WTC11 (cell line): ENCODE measurements around the gene MAP9. TPM values are rescaled to one million over a fixed set of nuclear protein-coding genes. Genes with fewer than 3 reads are reported as not detected.

Experiments used
- ATAC-seq: fragments of 200-7000 bp; cut with Tn5 transposase; 2 replicates; pipeline ENCODE4 v1.10.0; 2021; ENCODE audit warnings: mild to moderate bottlenecking, moderate library complexity
- CTCF ChIA-PET: fragments of 300-600 bp; sonication (Branson Sonifier 250); formaldehyde crosslinking; loops from one replicate; lab custom pipeline; 2021; ENCODE audit warnings: antibody characterized with exemption; lab: Charles Lee
- POLR2A ChIA-PET: fragments of 350-600 bp; sonication (Branson Sonifier 250); formaldehyde crosslinking; loops from one replicate; lab custom pipeline; 2021; ENCODE audit warnings: antibody characterized with exemption; lab: Charles Lee
- DNase-seq: peaks from one replicate; pipeline ENCODE4 v3.0.0; 2021; ENCODE audit warnings: low spot score
- H3K27ac Mint-ChIP-seq: 2 replicates; pipeline ENCODE4 v1.8.0; 2021; ENCODE audit warnings: mixed read lengths
- H3K27me3 Mint-ChIP-seq: 2 replicates; pipeline ENCODE4 v1.8.0; 2021; ENCODE audit warnings: low read depth, mild to moderate bottlenecking, moderate library complexity, mixed read lengths
- H3K36me3 Mint-ChIP-seq: 2 replicates; pipeline ENCODE4 v1.8.0; 2021; ENCODE audit warnings: mixed read lengths
- H3K4me1 Mint-ChIP-seq: 2 replicates; pipeline ENCODE4 v1.8.0; 2022; ENCODE audit warnings: mixed read lengths
- H3K4me3 Mint-ChIP-seq: 2 replicates; pipeline ENCODE4 v1.8.0; 2021; ENCODE audit warnings: mild to moderate bottlenecking, moderate library complexity, mixed read lengths
- H3K9me3 Mint-ChIP-seq: 2 replicates; pipeline ENCODE4 v1.8.0; 2021; ENCODE audit warnings: mixed read lengths
- FOXP1 ChIP-seq: sonication (generic); formaldehyde crosslinking; IDR thresholded peaks from 2 replicates; pipeline ENCODE4 v1.8.0; 2022; ENCODE audit warnings: missing genetic modification reagents, mild to moderate bottlenecking, moderate library complexity, borderline replicate concordance
- JAZF1 ChIP-seq: fragments of 250-450 bp; sonication (Bioruptor Pico); IDR thresholded peaks from 2 replicates; pipeline ENCODE4 v1.9.0; 2021; ENCODE audit warnings: moderate library complexity, mild to moderate bottlenecking, inconsistent platforms
- KAT7 ChIP-seq: sonication (generic); formaldehyde crosslinking; IDR thresholded peaks from 2 replicates; pipeline ENCODE4 v1.8.1; 2023; ENCODE audit warnings: missing genetic modification reagents, mild to moderate bottlenecking, borderline replicate concordance
- MYBL2 ChIP-seq: sonication (generic); formaldehyde crosslinking; IDR thresholded peaks from 2 replicates; pipeline ENCODE4 v1.8.1; 2023; ENCODE audit warnings: mild to moderate bottlenecking, moderate library complexity, missing genetic modification reagents
- NFYB ChIP-seq: sonication (generic); formaldehyde crosslinking; conservative IDR thresholded peaks from 2 replicates; pipeline ENCODE4 v1.8.0; 2022; ENCODE audit warnings: low read depth, missing genetic modification reagents
- PRRX2 ChIP-seq: fragments of 250-450 bp; sonication (Bioruptor Pico); IDR thresholded peaks from 2 replicates; pipeline ENCODE4 v1.8.0; 2021; ENCODE audit warnings: mild to moderate bottlenecking
- SMAD3 ChIP-seq: sonication (generic); formaldehyde crosslinking; IDR thresholded peaks from 2 replicates; pipeline ENCODE4 v1.8.0; 2022; ENCODE audit warnings: missing genetic modification reagents, mild to moderate bottlenecking, borderline replicate concordance
- SP1 ChIP-seq: sonication (generic); formaldehyde crosslinking; conservative IDR thresholded peaks from 2 replicates; pipeline ENCODE4 v1.8.1; 2022; ENCODE audit warnings: missing genetic modification reagents
- TEAD4 ChIP-seq: sonication (generic); formaldehyde crosslinking; IDR thresholded peaks from 2 replicates; pipeline ENCODE4 v1.8.0; 2022; ENCODE audit warnings: mild to moderate bottlenecking, missing genetic modification reagents
- TP53 ChIP-seq: sonication (generic); formaldehyde crosslinking; IDR thresholded peaks from 2 replicates; pipeline ENCODE4 v1.8.1; 2023; ENCODE audit warnings: mild to moderate bottlenecking, missing genetic modification reagents
- ZBTB21 ChIP-seq: sonication (generic); formaldehyde crosslinking; IDR thresholded peaks from 2 replicates; pipeline ENCODE4 v1.8.1; 2023; ENCODE audit warnings: mild to moderate bottlenecking, missing genetic modification reagents, borderline replicate concordance
- ZNF263 ChIP-seq: sonication (generic); formaldehyde crosslinking; IDR thresholded peaks from 2 replicates; pipeline ENCODE4 v1.8.1; 2022; ENCODE audit warnings: low read depth, mild to moderate bottlenecking, moderate library complexity, missing genetic modification reagents
- ZNF317 ChIP-seq: sonication (generic); formaldehyde crosslinking; IDR thresholded peaks from 2 replicates; pipeline ENCODE4 v1.8.1; 2023; ENCODE audit warnings: low read depth, mild to moderate bottlenecking, moderate library complexity, missing genetic modification reagents, borderline replicate concordance
- ZNF416 ChIP-seq: fragments of 250-450 bp; sonication (Bioruptor Pico); IDR thresholded peaks from 2 replicates; pipeline ENCODE4 v1.9.0; 2021; ENCODE audit warnings: mild to moderate bottlenecking, inconsistent platforms
- total RNA-seq: library from RNA; stranded (reverse); gene quantifications from 3 replicates; pipeline ENCODE4 v1.2.3, GENCODE V29; 2021
- TF ChIP-seq, protein P1 (sequence below): sonication (generic); formaldehyde crosslinking; IDR thresholded peaks from 2 replicates; pipeline ENCODE4 v1.8.1; 2022; ENCODE audit warnings: low read depth, mild to moderate bottlenecking, moderate library complexity, missing genetic modification reagents, borderline replicate concordance
- TF ChIP-seq, protein P2 (sequence below): sonication (generic); formaldehyde crosslinking; IDR thresholded peaks from 2 replicates; pipeline ENCODE4 v1.8.0; 2023; ENCODE audit warnings: mild to moderate bottlenecking, missing genetic modification reagents
- TF ChIP-seq, protein P3 (sequence below): sonication (generic); formaldehyde crosslinking; IDR thresholded peaks from 2 replicates; pipeline ENCODE4 v1.8.1; 2022; ENCODE audit warnings: mild to moderate bottlenecking, moderate library complexity, missing genetic modification reagents
- TF ChIP-seq, protein P4 (sequence below): sonication (generic); formaldehyde crosslinking; IDR thresholded peaks from 2 replicates; pipeline ENCODE4 v1.8.1; 2023; ENCODE audit warnings: mild to moderate bottlenecking, missing genetic modification reagents, moderate library complexity
- TF ChIP-seq, protein P5 (sequence below): sonication (generic); formaldehyde crosslinking; IDR thresholded peaks from 2 replicates; pipeline ENCODE4 v1.8.0; 2022; ENCODE audit warnings: mild to moderate bottlenecking, missing genetic modification reagents
- TF ChIP-seq, protein P6 (sequence below): sonication (generic); formaldehyde crosslinking; IDR thresholded peaks from 2 replicates; pipeline ENCODE4 v1.8.0; 2023; ENCODE audit warnings: missing genetic modification reagents, mild to moderate bottlenecking, borderline replicate concordance

The MAP9 gene
- total RNA-seq, 1 experiment from 2014 or later: 19.0 TPM

DNA sequence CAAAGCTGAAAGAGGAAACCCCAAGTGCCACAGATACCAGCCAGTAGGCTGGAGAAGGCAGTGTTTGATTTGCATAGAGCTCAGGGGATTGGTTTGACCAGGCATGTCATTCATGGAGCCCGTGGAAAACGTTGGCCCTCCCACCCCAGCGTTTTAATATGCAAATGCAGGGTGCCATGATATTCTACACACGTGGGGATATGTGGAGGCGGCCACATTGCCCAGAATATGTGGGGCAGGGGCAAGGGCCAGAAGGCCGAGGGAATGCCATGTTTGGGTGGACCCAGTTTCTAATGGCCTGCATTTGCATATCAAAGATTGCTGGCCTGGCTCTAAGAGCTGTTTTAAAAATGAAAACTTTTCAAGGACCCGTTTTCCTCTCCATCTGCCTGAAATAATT, 71.1 kb downstream of the MAP9 start:
- TF ChIP-seq KAT7 (CRISPR knock-in tag) (no peak), ZBTB21 (no peak), MYBL2 (CRISPR knock-in tag) (no peak), SMAD3 (no peak), TP53 (no peak), PRRX2 (CRISPR knock-in tag) (no peak), ZNF416 (CRISPR knock-in tag) (no peak), ZNF317 (CRISPR knock-in tag) (no peak), FOXP1 (CRISPR knock-in tag) (no peak), NFYB (CRISPR knock-in tag) (no peak), SP1 (CRISPR knock-in tag) (no peak), ZNF263 (CRISPR knock-in tag) (no peak), TEAD4 (no peak), JAZF1 (CRISPR knock-in tag) (no peak)
- TF ChIP-seq, protein P1, sequence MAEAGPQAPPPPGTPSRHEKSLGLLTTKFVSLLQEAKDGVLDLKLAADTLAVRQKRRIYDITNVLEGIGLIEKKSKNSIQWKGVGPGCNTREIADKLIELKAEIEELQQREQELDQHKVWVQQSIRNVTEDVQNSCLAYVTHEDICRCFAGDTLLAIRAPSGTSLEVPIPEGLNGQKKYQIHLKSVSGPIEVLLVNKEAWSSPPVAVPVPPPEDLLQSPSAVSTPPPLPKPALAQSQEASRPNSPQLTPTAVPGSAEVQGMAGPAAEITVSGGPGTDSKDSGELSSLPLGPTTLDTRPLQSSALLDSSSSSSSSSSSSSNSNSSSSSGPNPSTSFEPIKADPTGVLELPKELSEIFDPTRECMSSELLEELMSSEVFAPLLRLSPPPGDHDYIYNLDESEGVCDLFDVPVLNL (CRISPR knock-in tag): no peak
- TF ChIP-seq, protein P2, sequence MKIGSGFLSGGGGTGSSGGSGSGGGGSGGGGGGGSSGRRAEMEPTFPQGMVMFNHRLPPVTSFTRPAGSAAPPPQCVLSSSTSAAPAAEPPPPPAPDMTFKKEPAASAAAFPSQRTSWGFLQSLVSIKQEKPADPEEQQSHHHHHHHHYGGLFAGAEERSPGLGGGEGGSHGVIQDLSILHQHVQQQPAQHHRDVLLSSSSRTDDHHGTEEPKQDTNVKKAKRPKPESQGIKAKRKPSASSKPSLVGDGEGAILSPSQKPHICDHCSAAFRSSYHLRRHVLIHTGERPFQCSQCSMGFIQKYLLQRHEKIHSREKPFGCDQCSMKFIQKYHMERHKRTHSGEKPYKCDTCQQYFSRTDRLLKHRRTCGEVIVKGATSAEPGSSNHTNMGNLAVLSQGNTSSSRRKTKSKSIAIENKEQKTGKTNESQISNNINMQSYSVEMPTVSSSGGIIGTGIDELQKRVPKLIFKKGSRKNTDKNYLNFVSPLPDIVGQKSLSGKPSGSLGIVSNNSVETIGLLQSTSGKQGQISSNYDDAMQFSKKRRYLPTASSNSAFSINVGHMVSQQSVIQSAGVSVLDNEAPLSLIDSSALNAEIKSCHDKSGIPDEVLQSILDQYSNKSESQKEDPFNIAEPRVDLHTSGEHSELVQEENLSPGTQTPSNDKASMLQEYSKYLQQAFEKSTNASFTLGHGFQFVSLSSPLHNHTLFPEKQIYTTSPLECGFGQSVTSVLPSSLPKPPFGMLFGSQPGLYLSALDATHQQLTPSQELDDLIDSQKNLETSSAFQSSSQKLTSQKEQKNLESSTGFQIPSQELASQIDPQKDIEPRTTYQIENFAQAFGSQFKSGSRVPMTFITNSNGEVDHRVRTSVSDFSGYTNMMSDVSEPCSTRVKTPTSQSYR: no peak
- TF ChIP-seq, protein P3, sequence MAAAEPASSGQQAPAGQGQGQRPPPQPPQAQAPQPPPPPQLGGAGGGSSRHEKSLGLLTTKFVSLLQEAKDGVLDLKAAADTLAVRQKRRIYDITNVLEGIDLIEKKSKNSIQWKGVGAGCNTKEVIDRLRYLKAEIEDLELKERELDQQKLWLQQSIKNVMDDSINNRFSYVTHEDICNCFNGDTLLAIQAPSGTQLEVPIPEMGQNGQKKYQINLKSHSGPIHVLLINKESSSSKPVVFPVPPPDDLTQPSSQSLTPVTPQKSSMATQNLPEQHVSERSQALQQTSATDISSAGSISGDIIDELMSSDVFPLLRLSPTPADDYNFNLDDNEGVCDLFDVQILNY (CRISPR knock-in tag): no peak
- TF ChIP-seq, protein P4, sequence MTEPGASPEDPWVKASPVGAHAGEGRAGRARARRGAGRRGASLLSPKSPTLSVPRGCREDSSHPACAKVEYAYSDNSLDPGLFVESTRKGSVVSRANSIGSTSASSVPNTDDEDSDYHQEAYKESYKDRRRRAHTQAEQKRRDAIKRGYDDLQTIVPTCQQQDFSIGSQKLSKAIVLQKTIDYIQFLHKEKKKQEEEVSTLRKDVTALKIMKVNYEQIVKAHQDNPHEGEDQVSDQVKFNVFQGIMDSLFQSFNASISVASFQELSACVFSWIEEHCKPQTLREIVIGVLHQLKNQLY (CRISPR knock-in tag): no peak
- TF ChIP-seq, protein P5, sequence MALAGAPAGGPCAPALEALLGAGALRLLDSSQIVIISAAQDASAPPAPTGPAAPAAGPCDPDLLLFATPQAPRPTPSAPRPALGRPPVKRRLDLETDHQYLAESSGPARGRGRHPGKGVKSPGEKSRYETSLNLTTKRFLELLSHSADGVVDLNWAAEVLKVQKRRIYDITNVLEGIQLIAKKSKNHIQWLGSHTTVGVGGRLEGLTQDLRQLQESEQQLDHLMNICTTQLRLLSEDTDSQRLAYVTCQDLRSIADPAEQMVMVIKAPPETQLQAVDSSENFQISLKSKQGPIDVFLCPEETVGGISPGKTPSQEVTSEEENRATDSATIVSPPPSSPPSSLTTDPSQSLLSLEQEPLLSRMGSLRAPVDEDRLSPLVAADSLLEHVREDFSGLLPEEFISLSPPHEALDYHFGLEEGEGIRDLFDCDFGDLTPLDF (CRISPR knock-in tag): no peak
- TF ChIP-seq, protein P6, sequence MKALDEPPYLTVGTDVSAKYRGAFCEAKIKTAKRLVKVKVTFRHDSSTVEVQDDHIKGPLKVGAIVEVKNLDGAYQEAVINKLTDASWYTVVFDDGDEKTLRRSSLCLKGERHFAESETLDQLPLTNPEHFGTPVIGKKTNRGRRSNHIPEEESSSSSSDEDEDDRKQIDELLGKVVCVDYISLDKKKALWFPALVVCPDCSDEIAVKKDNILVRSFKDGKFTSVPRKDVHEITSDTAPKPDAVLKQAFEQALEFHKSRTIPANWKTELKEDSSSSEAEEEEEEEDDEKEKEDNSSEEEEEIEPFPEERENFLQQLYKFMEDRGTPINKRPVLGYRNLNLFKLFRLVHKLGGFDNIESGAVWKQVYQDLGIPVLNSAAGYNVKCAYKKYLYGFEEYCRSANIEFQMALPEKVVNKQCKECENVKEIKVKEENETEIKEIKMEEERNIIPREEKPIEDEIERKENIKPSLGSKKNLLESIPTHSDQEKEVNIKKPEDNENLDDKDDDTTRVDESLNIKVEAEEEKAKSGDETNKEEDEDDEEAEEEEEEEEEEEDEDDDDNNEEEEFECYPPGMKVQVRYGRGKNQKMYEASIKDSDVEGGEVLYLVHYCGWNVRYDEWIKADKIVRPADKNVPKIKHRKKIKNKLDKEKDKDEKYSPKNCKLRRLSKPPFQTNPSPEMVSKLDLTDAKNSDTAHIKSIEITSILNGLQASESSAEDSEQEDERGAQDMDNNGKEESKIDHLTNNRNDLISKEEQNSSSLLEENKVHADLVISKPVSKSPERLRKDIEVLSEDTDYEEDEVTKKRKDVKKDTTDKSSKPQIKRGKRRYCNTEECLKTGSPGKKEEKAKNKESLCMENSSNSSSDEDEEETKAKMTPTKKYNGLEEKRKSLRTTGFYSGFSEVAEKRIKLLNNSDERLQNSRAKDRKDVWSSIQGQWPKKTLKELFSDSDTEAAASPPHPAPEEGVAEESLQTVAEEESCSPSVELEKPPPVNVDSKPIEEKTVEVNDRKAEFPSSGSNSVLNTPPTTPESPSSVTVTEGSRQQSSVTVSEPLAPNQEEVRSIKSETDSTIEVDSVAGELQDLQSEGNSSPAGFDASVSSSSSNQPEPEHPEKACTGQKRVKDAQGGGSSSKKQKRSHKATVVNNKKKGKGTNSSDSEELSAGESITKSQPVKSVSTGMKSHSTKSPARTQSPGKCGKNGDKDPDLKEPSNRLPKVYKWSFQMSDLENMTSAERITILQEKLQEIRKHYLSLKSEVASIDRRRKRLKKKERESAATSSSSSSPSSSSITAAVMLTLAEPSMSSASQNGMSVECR (CRISPR knock-in tag): no peak
- Mint-ChIP-seq H3K4me1 (peaks cover 12% of the 10 kb centered on the region), H3K27ac (no peak overlapping the region), H3K36me3 (no peaks in the 10 kb centered on the region), H3K9me3 (peaks cover 21% of the 10 kb centered on the region), H3K27me3 (no peaks in the 10 kb centered on the region), H3K4me3 (no peak overlapping the region)
- ChIA-PET CTCF (no interaction called here), POLR2A (no interaction called here)
- DNase-seq (no peak), ATAC-seq (peak; percentile 18; the same call in 1 of the 2 replicates)
